ENCODE results near the gene TENM4. TPM values are rescaled to one million over a fixed set of nuclear protein-coding genes. Genes with fewer than 3 reads are reported as not detected.

TENM4 gene
- total RNA-seq, 1 experiment from 2014 or later = 25.0 TPM

DNA sequence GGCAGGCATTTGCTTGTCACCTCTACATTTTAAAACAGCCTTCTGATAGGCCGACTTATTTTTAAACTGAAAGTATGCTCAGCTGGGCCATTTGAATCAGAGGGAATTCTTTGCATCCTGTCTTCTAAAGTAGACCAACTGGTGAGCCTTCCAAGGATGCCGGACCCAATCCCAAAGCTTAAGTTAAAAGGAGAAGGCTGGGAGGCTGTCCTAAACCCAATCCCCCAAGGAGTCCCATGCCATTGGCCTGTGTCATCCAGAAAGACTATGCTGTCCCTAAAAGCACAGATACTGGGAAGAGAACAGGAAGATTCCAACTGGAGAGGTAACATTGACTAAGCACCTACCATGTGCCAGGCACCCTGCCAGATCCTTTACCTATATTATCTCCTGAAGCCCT lies 18.0 kb downstream of the TENM4 start (continued):
- TF ChIP-seq, protein P1, sequence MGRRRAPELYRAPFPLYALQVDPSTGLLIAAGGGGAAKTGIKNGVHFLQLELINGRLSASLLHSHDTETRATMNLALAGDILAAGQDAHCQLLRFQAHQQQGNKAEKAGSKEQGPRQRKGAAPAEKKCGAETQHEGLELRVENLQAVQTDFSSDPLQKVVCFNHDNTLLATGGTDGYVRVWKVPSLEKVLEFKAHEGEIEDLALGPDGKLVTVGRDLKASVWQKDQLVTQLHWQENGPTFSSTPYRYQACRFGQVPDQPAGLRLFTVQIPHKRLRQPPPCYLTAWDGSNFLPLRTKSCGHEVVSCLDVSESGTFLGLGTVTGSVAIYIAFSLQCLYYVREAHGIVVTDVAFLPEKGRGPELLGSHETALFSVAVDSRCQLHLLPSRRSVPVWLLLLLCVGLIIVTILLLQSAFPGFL (CRISPR knock-in tag; IDR thresholded peaks at IDR 0.05; ENCODE audit: borderline replicate concordance) = no peak
- TF ChIP-seq KAT7 (CRISPR knock-in tag; IDR thresholded peaks at IDR 0.05; ENCODE audit: borderline replicate concordance) (no peak), SMAD4 (CRISPR knock-in tag; IDR thresholded peaks at IDR 0.05) (no peak), FOXP1 (CRISPR knock-in tag; IDR thresholded peaks at IDR 0.05; ENCODE audit: borderline replicate concordance) (no peak), E2F5 (CRISPR knock-in tag; IDR thresholded peaks at IDR 0.05) (no peak), ESRRA (CRISPR knock-in tag; IDR thresholded peaks at IDR 0.05; ENCODE audit: borderline replicate concordance) (no peak), ZNF263 (CRISPR knock-in tag; IDR thresholded peaks at IDR 0.05; ENCODE audit: low read depth) (no peak), SP1 (CRISPR knock-in tag; conservative IDR thresholded peaks at IDR 0.05) (no peak), AR (CRISPR knock-in tag; IDR thresholded peaks at IDR 0.05) (no peak), MXD4 (CRISPR knock-in tag; IDR thresholded peaks at IDR 0.05; ENCODE audit: borderline replicate concordance) (no peak), ELF4 (CRISPR knock-in tag; IDR thresholded peaks at IDR 0.05; ENCODE audit: low read depth) (no peak)
- TF ChIP-seq, protein P2, sequence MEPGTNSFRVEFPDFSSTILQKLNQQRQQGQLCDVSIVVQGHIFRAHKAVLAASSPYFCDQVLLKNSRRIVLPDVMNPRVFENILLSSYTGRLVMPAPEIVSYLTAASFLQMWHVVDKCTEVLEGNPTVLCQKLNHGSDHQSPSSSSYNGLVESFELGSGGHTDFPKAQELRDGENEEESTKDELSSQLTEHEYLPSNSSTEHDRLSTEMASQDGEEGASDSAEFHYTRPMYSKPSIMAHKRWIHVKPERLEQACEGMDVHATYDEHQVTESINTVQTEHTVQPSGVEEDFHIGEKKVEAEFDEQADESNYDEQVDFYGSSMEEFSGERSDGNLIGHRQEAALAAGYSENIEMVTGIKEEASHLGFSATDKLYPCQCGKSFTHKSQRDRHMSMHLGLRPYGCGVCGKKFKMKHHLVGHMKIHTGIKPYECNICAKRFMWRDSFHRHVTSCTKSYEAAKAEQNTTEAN (CRISPR knock-in tag; IDR thresholded peaks at IDR 0.05) = no peak

DNA sequence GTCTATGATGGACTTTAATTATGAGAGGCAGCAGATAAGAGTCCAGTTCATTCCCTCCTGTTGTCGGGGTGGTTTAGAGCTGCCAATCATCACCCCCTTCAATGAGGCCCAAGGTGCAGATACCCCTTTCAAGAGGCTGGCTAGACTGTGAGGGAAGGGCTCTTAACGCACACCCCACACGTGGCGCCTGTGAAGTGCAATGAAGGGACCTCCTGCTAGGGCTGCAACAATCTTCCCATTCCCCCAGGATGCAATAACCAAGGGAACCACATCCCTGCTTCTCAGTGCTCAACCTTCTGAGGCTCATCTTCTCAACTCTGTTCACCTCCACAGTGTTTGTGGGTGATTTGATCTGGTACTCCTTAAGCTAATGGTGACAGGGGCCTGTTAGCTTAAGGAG lies 19.0 kb downstream of the TENM4 start:
- H3K27me3 Mint-ChIP-seq (ENCODE audit: low read depth) = no peaks in the 10 kb centered on the region
- no peak for DNase-seq (ENCODE audit: low spot score)
- TF ChIP-seq TCF7 (CRISPR knock-in tag; IDR thresholded peaks at IDR 0.05; ENCODE audit: low read depth) (no peak), ATF1 (CRISPR knock-in tag; IDR thresholded peaks at IDR 0.05) (no peak), AR (CRISPR knock-in tag; IDR thresholded peaks at IDR 0.05) (no peak), USF1 (CRISPR knock-in tag; IDR thresholded peaks at IDR 0.05) (no peak), ZNF671 (CRISPR knock-in tag; IDR thresholded peaks at IDR 0.05) (no peak), ZNF425 (CRISPR knock-in tag; conservative IDR thresholded peaks at IDR 0.05) (no peak), ZNF317 (CRISPR knock-in tag; IDR thresholded peaks at IDR 0.05; ENCODE audit: borderline replicate concordance, low read depth) (no peak), E2F4 (CRISPR knock-in tag; IDR thresholded peaks at IDR 0.05; ENCODE audit: borderline replicate concordance, low read depth) (no peak)
- TF ChIP-seq, protein P3, sequence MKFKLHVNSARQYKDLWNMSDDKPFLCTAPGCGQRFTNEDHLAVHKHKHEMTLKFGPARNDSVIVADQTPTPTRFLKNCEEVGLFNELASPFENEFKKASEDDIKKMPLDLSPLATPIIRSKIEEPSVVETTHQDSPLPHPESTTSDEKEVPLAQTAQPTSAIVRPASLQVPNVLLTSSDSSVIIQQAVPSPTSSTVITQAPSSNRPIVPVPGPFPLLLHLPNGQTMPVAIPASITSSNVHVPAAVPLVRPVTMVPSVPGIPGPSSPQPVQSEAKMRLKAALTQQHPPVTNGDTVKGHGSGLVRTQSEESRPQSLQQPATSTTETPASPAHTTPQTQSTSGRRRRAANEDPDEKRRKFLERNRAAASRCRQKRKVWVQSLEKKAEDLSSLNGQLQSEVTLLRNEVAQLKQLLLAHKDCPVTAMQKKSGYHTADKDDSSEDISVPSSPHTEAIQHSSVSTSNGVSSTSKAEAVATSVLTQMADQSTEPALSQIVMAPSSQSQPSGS (CRISPR knock-in tag; IDR thresholded peaks at IDR 0.05; ENCODE audit: borderline replicate concordance, low read depth) = no peak
- ChIA-PET POLR2A (no interaction called here), CTCF (interaction anchor here (0.9 to 5.0 kb wide), 2 partner anchors 16 to 21 kb away, joined by 3 to 19 read pairs; no protein-coding TSS in a partner anchor)
- H3K4me1 Mint-ChIP-seq = peaks cover 39% of the 10 kb centered on the region
- peaks cover 1% of the 10 kb centered on the region for H3K36me3 Mint-ChIP-seq
- ATAC-seq = no peak; the same call in 1 of the 2 replicates
- no peak overlapping the region for H3K4me3 Mint-ChIP-seq
- no peak overlapping the region for H3K27ac Mint-ChIP-seq
- peaks cover 2% of the 10 kb centered on the region for H3K9me3 Mint-ChIP-seq

Data from WTC11 (cell line).